GM21825 (cell line): ENCODE results near the gene RPS6KA2.
"Not testable (repeated sequence)": the region's sequence is repeated elsewhere in the genome, so short reads cannot be mapped to it uniquely, and the experiment has no call there.

Experiments
- ATAC-seq: cut with Tn5 transposase; IDR thresholded peaks from one replicate; pipeline ENCODE4 v1.9.1; 2021; ENCODE audit warnings: mild to moderate bottlenecking, moderate library complexity; ENCODE audit not compliant: unreplicated experiment

RPS6KA2 gene

DNA sequence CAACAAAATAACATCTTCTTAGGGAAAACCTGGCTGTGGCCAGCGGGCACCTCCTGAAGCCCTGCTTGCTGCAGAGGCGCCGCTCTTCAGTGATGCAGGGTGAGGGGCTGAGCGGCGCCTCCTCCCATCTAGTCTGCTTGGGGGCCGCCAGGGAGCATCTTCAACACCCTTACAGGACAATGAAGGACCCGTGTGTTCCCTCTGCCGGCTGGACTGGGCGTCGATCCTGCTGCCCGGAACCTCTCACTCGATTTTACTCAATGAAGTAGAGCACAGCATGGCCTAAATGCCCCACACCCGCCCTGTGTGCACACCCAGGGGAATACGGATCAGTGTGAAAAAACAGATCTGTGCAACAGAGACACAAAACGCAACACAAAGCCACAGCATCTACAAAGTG is 215.8 kb downstream of the RPS6KA2 start:
- no peak for ATAC-seq

DNA sequence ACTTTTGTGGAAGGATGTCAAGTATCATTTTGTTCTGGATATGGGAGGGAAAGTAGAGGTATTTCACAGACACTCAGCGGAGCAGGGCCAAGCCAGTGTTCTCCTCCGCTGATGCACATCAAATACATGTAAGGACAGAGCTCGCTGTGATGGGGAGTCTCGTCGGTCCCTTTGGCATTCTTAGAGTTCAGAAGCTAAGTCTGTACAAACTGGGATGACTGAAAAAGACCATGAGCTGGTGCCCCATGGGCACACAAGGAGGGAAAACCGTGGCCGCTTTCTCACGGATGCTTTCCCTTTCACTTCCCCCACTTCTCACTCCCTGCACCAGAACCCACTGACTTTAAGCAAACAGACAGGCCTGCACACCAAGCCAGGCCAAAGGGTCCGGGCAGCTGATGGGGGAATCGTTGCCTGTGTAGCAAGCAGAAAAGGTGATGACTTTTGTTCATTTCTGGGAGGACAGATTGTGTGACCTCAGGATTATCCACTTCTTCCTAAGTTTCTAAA is 216.6 kb downstream of the RPS6KA2 start:
- no peak for ATAC-seq

DNA sequence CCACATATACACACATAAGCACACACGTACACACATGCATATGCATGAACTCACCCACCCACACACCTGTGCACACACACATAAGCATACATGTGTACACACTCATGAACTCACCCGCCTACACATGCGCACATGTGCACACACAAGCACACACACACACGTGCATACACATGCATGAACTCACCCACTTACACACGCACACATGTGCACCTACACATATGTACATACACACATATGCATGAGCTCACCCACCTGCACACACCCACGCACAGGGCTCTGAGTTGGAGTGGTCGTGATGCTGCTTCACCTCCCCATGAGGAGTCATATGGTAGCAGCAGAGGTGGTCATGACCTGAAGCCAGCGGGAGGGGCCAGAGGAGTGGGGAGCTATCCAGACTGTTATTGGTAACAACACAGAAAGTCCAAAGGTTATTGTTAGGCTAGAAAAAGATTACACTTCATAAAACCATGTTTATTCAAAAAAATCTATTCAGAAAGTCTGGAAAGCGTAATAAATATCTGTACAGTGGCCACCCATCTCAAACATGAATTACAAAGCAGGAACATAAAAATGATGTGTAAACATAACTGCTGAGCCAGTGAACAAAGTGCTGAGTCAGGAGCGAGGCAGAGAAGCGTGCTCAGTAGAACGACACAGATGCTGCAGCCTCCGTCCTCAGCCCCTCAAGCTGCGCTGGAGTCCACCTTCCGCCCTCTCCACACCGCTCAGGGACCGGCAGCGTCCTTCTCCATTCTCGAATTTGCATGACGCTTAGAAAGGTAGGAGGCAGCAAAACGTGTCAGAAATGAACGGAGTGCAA is 217.9 kb downstream of the RPS6KA2 start:
- ATAC-seq = no peak

DNA sequence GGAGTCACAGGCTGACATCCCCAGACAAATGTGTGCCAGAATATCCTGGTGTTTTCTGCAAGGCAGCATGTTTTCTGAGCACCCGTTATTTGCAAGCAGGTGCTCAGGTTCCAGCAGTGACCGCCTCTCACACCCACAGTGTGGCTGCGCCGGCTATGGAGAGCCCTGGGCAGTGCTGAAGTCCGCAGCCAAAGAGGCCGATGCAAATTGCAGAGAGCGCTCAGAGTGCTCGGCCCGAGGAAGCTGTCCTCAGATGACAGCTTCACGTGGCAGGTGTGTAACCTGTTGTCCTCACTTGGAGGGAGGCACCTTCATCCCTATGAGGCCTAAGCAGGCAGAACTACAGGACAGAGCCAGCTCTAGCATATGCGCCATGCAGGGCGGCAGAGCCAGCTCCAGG is 220.9 kb downstream of the RPS6KA2 start:
- no peak for ATAC-seq

DNA sequence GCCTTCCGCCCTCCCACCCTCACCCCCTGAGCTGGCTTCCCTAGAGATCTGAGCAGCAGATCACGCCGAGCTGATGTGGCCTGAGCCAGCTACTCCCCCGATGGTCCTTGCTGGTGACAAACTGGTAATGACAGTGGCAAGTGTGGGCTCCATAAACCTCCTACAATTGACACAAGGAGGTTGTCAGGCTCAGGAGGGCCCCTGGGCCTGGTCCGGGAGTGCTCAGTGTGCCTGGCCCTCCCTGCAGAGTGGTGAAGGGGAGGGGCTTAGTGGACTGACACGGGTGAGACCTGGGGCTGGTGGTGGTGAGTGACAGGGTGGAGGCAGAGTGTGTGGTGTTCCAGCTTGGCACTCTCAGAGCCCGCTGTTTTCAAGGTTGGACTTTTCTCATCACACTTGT is 221.7 kb downstream of the RPS6KA2 start:
- no peak for ATAC-seq

DNA sequence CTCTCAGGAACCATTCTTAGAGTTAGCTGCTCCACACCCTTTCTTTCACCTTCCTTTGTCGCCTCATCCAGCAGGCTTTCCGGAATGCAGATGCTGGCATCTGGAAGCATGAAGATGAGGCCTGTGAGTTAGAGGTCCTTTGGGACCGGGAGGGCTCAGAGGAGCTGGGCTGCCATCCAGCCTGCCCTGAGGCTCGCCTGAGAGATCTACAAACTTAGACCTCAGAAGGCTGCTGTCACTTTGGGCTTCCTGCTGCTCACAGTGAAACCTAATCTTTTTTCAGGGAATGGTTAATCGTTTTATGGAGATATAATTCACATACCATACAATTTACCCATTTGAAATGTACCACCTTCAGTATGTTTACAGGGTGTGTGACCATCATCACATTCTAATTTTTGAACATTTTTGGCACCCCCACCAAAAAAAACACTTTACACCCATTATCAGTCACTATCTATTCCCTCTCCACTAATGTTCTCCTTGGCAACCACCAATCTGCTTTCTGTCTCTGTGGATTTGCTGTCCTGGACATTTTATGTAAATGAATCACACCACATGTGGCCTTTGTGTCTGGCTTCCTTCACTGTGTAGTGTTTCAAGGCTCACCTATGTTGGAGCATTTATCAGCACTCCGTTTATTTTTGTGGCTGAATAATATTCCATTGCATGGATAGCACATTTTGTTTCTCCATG is 224.3 kb downstream of the RPS6KA2 start:
- ATAC-seq = no peak

DNA sequence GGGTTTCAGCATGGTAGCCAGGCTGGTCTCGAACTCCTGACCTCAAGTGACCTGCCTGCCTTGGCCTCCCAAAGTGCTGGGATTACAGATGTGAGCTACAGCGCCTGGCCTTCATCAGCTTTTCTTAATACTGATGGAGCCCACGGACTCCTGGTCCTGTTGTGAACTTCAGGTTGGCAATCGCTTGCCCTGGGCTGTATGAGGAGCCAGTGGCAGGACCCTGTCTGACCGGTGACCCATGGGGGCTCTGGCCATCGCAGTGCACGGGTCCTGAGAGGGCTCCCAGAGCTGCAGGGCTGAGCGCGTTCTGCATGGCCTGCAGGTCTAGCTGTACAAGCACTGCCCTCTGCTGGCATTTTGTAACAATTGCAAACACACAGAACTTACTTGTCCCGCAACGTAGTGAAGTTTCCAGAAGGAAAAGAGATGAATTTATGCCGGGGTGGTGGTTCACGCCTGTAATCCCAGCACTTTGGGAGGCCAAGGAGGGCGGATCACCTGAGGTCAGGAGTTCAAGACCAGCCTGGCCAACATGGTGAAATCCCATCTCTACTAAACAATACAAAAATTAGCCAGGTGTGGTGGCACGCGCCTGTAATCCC is 226.3 kb downstream of the RPS6KA2 start:
- peak; percentile 81 for ATAC-seq

DNA sequence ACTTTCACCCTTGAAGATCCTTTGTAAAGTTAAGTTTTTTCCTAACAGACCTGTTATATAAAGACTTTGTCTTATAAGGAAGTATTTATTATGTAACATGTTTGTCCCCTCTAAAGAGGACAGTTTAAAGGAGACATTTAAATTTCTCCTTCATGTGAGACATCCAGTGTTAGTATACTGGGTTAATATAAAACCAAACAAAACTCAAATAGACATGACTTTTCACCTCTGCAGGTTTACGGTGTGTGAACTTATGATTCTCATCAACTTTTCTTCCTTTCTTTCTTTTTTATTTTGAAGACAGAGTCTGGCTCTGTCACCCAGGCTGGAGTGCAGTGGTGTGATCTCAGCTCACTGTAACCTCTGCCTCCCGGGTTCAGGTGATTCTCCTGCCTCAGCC is 226.9 kb downstream of the RPS6KA2 start:
- no peak for ATAC-seq

DNA sequence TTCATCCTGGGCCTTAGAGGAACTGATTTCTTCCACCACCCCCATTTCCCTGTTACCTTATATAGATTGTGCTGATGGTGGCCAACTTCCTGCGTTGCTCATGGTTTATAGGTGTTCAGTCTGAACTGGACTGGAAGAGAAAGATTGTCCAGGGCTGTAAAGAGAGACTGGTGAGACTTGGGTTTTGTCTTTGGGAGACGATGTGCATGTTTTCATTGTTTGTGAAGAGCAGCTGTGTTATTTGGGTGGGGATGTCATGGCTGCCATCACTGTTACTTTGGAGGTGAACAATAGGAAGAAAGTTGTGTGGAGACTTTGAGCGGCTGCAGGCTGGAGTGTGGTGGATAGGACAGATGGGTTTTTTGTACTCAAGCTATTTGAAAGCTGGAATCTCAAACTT is 228.7 kb downstream of the RPS6KA2 start:
- ATAC-seq = no peak

DNA sequence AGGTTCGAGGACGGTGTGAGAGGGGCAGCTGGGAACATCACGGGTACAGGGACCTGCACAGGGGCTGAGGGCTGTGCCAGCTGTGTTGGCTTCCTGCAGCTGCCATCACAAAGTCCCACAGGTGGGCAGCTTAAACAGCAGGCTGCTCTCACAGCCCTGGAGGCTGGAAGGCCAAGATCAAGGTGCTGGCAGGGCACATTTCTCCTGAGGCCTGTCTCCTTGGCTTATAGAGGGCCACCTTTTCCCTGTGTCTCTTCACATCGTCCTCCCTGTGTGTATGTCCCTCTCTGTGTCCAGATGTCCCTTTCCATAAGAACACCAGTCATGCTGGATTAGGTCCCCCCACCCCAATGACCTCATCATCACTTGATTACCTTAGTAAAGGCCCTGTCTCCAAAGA is 229.2 kb downstream of the RPS6KA2 start:
- no peak for ATAC-seq

DNA sequence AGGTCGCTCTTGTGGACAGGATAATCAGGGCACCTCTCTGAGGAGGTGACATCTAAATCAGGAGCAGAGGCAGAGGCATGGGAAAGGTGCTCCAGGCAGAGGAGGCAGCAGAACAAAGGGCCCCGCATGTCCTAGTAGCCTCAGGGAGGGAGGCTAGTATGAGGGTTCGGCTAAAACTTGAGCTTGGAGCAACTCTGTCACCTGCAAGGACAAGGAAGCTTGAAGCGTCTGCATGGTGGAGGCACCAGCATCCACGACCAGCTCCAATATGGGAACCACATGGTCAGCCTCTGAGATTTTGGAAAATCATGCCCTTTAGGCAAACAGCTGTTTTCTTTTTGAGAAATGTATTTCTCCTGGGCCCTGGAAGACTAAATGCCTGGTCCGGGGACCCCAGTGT is 231.3 kb downstream of the RPS6KA2 start:
- no peak for ATAC-seq

DNA sequence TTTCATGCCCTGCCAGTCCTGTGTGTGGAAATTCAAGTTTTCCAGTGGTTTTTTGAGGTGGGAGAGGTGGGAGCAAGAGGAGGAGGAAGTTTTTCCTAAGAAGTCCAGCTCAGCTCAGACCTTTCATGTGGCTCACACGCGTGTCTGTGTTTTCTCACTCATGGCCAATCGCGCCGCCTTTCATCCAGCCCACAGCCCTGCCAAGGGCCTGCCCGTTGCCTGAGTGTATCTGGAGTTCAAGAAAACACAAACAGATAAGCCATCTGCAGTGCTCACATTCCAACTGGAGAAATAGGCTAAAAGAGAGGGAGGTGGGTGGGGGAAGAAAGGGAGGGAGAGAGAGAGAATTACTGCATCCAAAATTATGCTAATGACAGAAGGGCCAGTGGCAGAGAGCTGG is 231.7 kb downstream of the RPS6KA2 start:
- no peak for ATAC-seq

DNA sequence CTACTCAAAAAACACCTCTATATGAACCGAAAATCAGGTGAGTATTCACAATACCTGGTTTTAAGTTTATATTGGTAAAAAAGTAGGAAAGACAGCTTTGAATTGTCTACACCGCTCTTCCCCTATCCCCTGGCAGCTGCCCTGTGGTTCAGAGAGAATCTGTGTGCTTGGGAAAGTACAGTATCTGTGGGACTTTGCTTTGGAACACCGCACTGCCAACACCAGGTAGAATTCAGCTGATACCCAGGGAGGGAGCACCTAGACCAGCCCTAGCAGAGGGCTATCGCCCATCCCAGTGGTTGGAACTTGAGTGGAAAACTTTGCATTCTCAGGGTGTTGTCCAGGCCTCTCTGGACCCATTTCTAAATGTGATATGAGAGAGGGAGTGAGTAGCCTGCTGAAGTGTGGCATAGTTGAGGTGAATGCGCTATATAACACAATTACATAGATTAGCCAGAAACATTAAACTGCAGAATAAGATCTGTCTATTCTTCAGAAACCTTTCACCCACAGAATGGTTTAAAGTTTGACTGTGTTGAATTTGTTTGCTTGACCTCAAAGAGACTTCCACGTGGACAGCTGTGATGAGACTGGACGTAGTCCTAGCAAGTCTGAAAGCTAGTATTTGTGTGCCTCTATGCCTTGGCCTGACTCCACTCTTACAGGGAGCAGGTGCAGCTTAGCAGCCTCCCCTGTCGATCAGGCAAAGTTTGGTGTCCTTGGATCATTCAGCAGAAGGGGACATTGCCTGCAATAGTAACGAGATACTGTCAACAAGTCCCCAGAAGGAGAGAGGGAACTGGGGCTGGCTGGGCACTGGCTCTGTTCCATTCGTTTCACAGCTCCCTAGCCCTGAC is 232.8 kb downstream of the RPS6KA2 start:
- ATAC-seq = no peak

DNA sequence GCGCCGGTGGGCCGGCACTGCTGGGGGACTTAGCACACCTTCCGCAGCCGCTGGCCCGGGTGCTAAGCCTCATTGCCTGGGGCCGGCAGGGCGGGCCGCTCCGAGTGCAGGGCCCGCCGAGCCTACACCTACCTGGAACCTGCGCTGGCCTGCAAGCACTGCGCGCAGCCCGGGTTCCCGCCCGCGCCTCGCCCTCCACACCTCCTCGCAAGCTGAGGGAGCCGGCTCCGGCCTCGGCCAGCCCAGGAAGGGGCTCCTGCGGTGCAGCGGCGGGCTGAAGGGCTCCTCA is 233.6 kb downstream of the RPS6KA2 start:
- ATAC-seq = no peak

DNA sequence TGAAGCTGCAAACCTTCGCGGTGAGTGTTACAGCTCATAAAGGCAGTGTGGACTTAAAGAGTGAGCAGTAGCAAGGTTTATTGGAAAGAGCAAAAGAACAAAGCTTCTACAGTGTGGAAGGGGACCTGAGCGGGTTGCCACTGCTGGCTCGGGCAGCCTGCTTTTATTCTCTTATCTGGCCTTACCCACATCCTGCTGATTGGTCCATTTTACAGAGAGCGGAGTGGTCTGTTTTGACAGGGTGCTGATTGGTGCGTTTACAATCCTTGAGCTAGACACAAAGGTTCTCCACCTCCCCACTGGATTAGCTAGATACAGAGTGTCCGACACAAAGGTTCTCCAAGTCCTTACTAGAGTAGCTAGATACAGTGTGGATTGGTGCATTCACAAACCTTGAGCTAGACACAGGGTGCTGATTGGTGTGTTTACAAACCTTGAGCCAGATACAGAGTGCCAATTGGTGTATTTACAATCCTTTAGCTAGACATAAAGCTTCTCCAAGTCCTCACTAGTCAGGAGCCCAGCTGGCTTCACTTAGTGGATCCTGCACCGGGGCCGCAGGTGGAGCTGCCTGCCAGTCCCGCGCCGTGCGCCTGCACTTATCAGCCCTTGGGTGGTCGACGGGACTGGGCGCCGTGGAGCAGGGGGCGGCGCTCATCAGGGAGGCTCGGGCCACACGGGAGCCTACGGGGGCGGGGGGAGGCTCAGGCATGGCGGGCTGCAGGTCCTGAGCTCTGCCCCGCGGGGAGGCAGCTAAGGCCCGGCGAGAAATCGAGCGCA is 234.1 kb downstream of the RPS6KA2 start:
- ATAC-seq = not testable (repeated sequence)

DNA sequence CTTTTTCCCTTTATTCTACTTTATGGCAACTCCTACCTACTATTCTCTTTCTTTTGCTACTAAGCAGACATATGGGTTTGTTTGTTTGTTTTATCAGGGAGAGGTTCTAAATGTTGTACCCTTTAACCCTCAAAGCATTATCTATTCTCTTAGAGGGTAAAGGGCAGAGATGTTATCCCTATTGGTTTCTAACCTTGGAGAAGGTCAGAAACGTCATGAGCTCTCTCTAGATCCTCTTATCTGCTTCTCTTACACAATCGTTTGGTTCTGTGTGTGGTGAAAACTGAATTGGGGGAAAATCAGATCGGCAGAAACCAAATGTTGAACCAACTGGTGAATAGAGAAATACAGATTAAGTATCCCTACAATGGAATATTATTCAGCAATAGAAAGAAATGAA is 237.9 kb downstream of the RPS6KA2 start:
- no peak for ATAC-seq

DNA sequence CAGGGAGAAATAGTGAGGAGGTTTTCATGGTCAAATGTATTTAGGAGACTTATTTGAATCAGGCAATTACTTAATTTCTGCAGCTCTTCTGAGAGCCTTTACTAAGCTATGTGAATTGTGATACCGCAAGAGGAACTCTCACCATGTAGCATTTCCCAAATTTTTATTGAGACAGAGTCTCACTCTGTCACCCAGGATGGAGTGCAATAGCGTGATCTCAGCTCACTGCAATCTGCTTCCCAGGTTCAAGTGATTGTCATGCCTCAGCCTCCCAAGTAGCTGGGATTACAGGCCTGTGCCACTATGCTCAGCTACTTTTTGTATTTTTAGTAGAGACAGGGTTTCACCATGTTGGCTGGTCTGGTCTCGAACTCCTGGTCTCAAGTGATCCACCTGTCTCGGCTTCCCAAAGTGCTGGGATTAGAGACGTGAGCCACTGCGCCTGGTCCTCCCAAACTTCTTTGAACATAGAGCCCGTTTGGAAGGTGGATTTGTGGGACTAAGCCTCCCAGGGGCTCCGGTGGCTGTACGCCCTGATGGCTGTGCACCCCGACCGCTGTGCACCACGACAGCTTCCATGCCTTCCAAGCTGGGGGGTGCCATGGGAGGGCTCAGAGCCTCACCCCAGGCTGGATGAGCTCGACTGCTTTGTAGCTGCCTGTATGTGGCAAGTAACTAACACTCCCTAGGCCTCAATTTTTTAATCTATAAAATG is 238.6 kb downstream of the RPS6KA2 start:
- no peak for ATAC-seq

DNA sequence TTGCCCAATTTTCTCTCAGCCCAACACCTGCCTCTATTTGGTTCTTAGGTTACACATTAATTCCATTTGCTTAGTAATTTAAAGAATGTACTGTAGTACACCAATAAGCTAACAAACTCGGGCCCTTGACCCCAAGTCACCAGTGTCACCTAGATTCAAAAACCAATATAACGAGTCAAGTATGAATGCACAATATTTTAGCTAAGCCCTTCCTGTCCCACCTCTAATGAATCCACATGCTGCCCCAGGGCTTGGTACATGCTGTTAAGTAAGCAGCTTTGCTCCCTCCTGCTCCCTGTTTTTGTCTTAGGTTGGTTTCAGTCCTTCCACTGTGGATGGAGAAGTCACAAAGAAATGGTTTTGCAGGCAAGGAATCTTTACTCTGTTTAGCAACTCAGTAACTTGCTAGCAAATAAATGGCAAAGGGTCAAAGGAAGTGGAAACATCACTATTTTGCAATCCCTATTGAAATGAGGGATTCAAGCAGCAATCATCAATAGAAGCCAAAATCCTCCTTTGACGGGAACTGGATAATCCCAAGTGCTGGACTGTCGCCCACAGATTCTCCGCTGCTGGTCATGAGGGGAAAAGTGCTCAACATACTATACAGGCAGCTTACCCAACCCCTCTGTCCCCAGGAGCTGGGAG is 239.3 kb downstream of the RPS6KA2 start:
- ATAC-seq = no peak

DNA sequence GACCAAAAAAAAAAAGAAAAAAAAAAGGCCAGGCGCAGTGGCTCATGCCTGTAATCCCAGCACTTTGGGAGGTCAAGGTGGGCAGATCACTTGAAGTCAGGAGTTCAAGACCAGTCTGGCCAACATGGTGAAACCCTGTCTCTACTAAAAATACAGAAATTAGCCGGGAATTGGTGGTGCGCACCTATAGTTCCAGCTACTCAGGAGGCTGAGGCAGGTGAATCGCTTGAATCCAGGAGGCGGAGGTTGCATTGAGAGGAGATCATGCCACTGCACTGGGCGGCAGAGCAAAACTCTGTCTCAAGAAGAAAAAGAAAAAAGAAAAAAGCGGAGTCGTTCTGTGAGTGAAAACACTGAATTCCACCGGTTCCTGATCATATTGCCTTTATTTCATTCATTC is 240.0 kb downstream of the RPS6KA2 start:
- ATAC-seq = not testable (repeated sequence)
